ENCODE measurements around the gene KIAA0232.

GRCh38 chr4:6908432-6909112 lies 126.0 kb downstream of the KIAA0232 start:
- no peak for TF ChIP-seq POLR2A (IDR thresholded peaks at IDR 0.05; ENCODE audit: low read depth, low read length)
- no peak for TF ChIP-seq TAF1 (IDR thresholded peaks at IDR 0.05; ENCODE audit: borderline replicate concordance, low read depth, low read length)
- no peak for TF ChIP-seq POLR2AphosphoS5 (IDR thresholded peaks at IDR 0.05; ENCODE audit: low read depth, low read length)
